Activated T-cell treated with anti-CD3 and anti-CD28 coated beads, Interleukin-2, amount 50 U/mL, for 72 hours (primary cell): ENCODE measurements around the gene BCAR3. TPM values are rescaled to one million over a fixed set of nuclear protein-coding genes. Genes with fewer than 3 reads are reported as not detected.

Experiments used
- ATAC-seq, 2 donors: fragments of 150-1000 bp; cut with Tn5 transposase; replicated peaks in 1 of 2; 2 replicates each; pipeline ENCODE4 v1.10.0; 2021; ENCODE audit warnings: moderate library complexity in 2 of 2, mild to moderate bottlenecking in 1 of 2
- DNase-seq, 2 donors: peaks; one replicate each; pipeline ENCODE4 v3.0.0; 2021 to 2022; ENCODE audit warnings: mixed read lengths in 1 of 2
- H3K27ac Mint-ChIP-seq: one replicate; pipeline ENCODE4 v1.8.0; 2022; ENCODE audit warnings: mild to moderate bottlenecking, moderate library complexity, mixed read lengths
- H3K27me3 Mint-ChIP-seq: one replicate; pipeline ENCODE4 v1.8.0; 2022; ENCODE audit warnings: low read depth, mixed read lengths
- H3K36me3 Mint-ChIP-seq, 2 donors: one replicate each; pipeline ENCODE4 v1.8.0; 2022; ENCODE audit warnings: mixed read lengths in 2 of 2, mild to moderate bottlenecking in 1 of 2; ENCODE audit not compliant: insufficient read depth in 2 of 2
- H3K4me1 Mint-ChIP-seq: one replicate; pipeline ENCODE4 v1.8.0; 2022; ENCODE audit warnings: low read depth, mixed read lengths
- H3K4me3 Mint-ChIP-seq, 2 donors: one replicate each; pipeline ENCODE4 v1.8.0; 2022; ENCODE audit warnings: mild to moderate bottlenecking in 2 of 2, mixed read lengths in 2 of 2, moderate library complexity in 2 of 2
- H3K9me3 Mint-ChIP-seq, 2 donors: one replicate each; pipeline ENCODE4 v1.8.0; 2022; ENCODE audit warnings: mixed read lengths in 2 of 2
- total RNA-seq, 2 donors: library from RNA; stranded (reverse); gene quantifications; one replicate each; pipeline ENCODE4 v1.2.3, GENCODE V29; 2022

Gene BCAR3
- total RNA-seq, 2 donors from 2014 or later, result 3.1 to 3.2 TPM

- Mint-ChIP-seq H3K27ac (no peak overlapping the region), H3K4me1 (peaks cover 9% of the 10 kb centered on the region), H3K36me3 (no peaks in the 10 kb centered on the region), H3K27me3 (peaks cover 12% of the 10 kb centered on the region), H3K4me3 (no peak overlapping the region), H3K9me3 (no peaks in the 10 kb centered on the region)
- ATAC-seq, result peak; percentile 51 to 65
- peak; percentile 39 to 51 for DNase-seq
Observed at GRCh38 chr1:93629101-93630059, 52.3 kb downstream of the BCAR3 start.

- DNase-seq, result no peak
- H3K27me3 Mint-ChIP-seq, result peaks cover 12% of the 10 kb centered on the region
- peaks cover 9% of the 10 kb centered on the region for H3K4me1 Mint-ChIP-seq
- no peak overlapping the region for H3K27ac Mint-ChIP-seq
- H3K4me3 Mint-ChIP-seq, result no peak overlapping the region
- no peaks in the 10 kb centered on the region for H3K36me3 Mint-ChIP-seq
- no peak for ATAC-seq
- H3K9me3 Mint-ChIP-seq, result no peaks in the 10 kb centered on the region
Observed at GRCh38 chr1:93628681-93629080, 53.0 kb downstream of the BCAR3 start.

GRCh38 chr1:93625582-93626327 is 55.9 kb downstream of the BCAR3 start:
- Mint-ChIP-seq H3K9me3 (no peaks in the 10 kb centered on the region), H3K4me1 (peaks cover 9% of the 10 kb centered on the region), H3K36me3 (no peaks in the 10 kb centered on the region), H3K27me3 (peaks cover 16% of the 10 kb centered on the region), H3K4me3 (no peak overlapping the region), H3K27ac (no peak overlapping the region)
- no peak for ATAC-seq
- no peak for DNase-seq

- no peak for ATAC-seq
- Mint-ChIP-seq H3K4me1 (peaks cover 9% of the 10 kb centered on the region), H3K27me3 (peaks cover 14% of the 10 kb centered on the region), H3K4me3 (no peak overlapping the region), H3K36me3 (no peaks in the 10 kb centered on the region), H3K27ac (no peak overlapping the region), H3K9me3 (no peaks in the 10 kb centered on the region)
- no peak for DNase-seq
Observed at GRCh38 chr1:93623875-93624274, 57.8 kb downstream of the BCAR3 start.

- H3K9me3 Mint-ChIP-seq, result no peaks in the 10 kb centered on the region
- H3K27ac Mint-ChIP-seq, result no peak overlapping the region
- no peak overlapping the region for H3K4me3 Mint-ChIP-seq
- no peak for DNase-seq
- peaks cover 13% of the 10 kb centered on the region for H3K27me3 Mint-ChIP-seq
- no peak for ATAC-seq
- peaks cover 6% of the 10 kb centered on the region for H3K4me1 Mint-ChIP-seq
- H3K36me3 Mint-ChIP-seq, result no peaks in the 10 kb centered on the region
Observed at GRCh38 chr1:93623436-93623835, 58.2 kb downstream of the BCAR3 start.

GRCh38 chr1:93621246-93621645 is 60.4 kb downstream of the BCAR3 start:
- peaks cover 12% of the 10 kb centered on the region for H3K27me3 Mint-ChIP-seq
- no peaks in the 10 kb centered on the region for H3K36me3 Mint-ChIP-seq
- no peak for ATAC-seq
- H3K4me3 Mint-ChIP-seq, result no peak overlapping the region
- no peak overlapping the region for H3K27ac Mint-ChIP-seq
- no peak for DNase-seq
- no peaks in the 10 kb centered on the region for H3K9me3 Mint-ChIP-seq
- H3K4me1 Mint-ChIP-seq, result peaks cover 5% of the 10 kb centered on the region

- H3K27ac Mint-ChIP-seq, result no peak overlapping the region
- H3K4me3 Mint-ChIP-seq, result no peak overlapping the region
- DNase-seq (no peak), ATAC-seq (no peak)
- H3K4me1 Mint-ChIP-seq, result peaks cover 9% of the 10 kb centered on the region
- H3K9me3 Mint-ChIP-seq, result no peaks in the 10 kb centered on the region
- peaks cover 12% of the 10 kb centered on the region for H3K27me3 Mint-ChIP-seq
- no peaks in the 10 kb centered on the region for H3K36me3 Mint-ChIP-seq
Observed at GRCh38 chr1:93620841-93621210, 60.8 kb downstream of the BCAR3 start.

- peaks cover 15% of the 10 kb centered on the region for H3K4me1 Mint-ChIP-seq
- no peak for ATAC-seq
- no peak for DNase-seq
- no peaks in the 10 kb centered on the region for H3K9me3 Mint-ChIP-seq
- H3K27me3 Mint-ChIP-seq, result peaks cover 12% of the 10 kb centered on the region
- no peak overlapping the region for H3K27ac Mint-ChIP-seq
- H3K4me3 Mint-ChIP-seq, result no peak overlapping the region
- H3K36me3 Mint-ChIP-seq, result no peaks in the 10 kb centered on the region
Observed at GRCh38 chr1:93620172-93620840, 61.3 kb downstream of the BCAR3 start.

GRCh38 chr1:93619507-93620171 is 62.0 kb downstream of the BCAR3 start:
- no peak overlapping the region for H3K27ac Mint-ChIP-seq
- DNase-seq, result no peak
- ATAC-seq, result no peak
- no peaks in the 10 kb centered on the region for H3K9me3 Mint-ChIP-seq
- no peaks in the 10 kb centered on the region for H3K36me3 Mint-ChIP-seq
- no peak overlapping the region for H3K4me3 Mint-ChIP-seq
- peaks cover 12% of the 10 kb centered on the region for H3K27me3 Mint-ChIP-seq
- H3K4me1 Mint-ChIP-seq, result peaks cover 21% of the 10 kb centered on the region

- Mint-ChIP-seq H3K36me3 (no peaks in the 10 kb centered on the region), H3K4me3 (no peak overlapping the region), H3K27me3 (peaks cover 27% of the 10 kb centered on the region), H3K4me1 (peaks cover 27% of the 10 kb centered on the region), H3K9me3 (no peaks in the 10 kb centered on the region), H3K27ac (no peak overlapping the region)
- no peak for ATAC-seq
- no peak for DNase-seq
Observed at GRCh38 chr1:93617670-93618499, 63.8 kb downstream of the BCAR3 start.

- H3K4me1 Mint-ChIP-seq, result peaks cover 27% of the 10 kb centered on the region
- no peaks in the 10 kb centered on the region for H3K36me3 Mint-ChIP-seq
- no peak for DNase-seq
Observed at GRCh38 chr1:93616996-93617669, 64.5 kb downstream of the BCAR3 start.

More at GRCh38 chr1:93616996-93617669, 64.5 kb downstream of the BCAR3 start:
- no peak for ATAC-seq
- H3K4me3 Mint-ChIP-seq, result no peak overlapping the region
- no peaks in the 10 kb centered on the region for H3K9me3 Mint-ChIP-seq
- H3K27me3 Mint-ChIP-seq, result peaks cover 29% of the 10 kb centered on the region
- H3K27ac Mint-ChIP-seq, result no peak overlapping the region
